GM10266 (cell line): ENCODE results near the gene NAA20.

ENCODE experiments used
- DNase-seq: peaks from one replicate; pipeline ENCODE4 v3.0.0; 2012; ENCODE audit errors: extremely low spot score
- TF ChIP-seq, protein P1 (sequence below): IDR thresholded peaks from 2 replicates; pipeline ENCODE4 v1.5.1; 2012; ENCODE audit warnings: mild to moderate bottlenecking, low read depth; ENCODE audit not compliant: control insufficient read depth, insufficient read depth; ENCODE audit errors: missing control alignments

Gene NAA20

DNA sequence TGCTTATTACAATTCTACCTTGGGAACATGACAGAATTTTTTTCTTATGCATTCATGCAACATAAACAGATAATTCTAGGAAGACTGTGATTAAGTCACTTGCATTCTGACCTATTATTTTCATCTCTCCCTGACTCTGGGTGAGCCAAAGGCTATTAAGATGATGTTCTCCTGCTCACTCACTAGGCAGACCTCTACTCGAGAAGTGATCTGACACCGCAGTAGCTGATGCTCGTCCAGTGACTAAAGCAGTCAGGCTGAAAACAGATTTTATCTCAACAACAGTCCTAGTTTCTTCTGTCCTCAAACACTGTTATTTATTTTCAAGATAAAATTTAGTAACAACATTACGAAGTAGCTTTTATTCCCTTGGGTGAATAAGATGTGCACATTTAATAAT lies 17.3 kb downstream of the NAA20 start:
- no peak for DNase-seq
- TF ChIP-seq, protein P1, sequence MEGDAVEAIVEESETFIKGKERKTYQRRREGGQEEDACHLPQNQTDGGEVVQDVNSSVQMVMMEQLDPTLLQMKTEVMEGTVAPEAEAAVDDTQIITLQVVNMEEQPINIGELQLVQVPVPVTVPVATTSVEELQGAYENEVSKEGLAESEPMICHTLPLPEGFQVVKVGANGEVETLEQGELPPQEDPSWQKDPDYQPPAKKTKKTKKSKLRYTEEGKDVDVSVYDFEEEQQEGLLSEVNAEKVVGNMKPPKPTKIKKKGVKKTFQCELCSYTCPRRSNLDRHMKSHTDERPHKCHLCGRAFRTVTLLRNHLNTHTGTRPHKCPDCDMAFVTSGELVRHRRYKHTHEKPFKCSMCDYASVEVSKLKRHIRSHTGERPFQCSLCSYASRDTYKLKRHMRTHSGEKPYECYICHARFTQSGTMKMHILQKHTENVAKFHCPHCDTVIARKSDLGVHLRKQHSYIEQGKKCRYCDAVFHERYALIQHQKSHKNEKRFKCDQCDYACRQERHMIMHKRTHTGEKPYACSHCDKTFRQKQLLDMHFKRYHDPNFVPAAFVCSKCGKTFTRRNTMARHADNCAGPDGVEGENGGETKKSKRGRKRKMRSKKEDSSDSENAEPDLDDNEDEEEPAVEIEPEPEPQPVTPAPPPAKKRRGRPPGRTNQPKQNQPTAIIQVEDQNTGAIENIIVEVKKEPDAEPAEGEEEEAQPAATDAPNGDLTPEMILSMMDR: no peak

DNA sequence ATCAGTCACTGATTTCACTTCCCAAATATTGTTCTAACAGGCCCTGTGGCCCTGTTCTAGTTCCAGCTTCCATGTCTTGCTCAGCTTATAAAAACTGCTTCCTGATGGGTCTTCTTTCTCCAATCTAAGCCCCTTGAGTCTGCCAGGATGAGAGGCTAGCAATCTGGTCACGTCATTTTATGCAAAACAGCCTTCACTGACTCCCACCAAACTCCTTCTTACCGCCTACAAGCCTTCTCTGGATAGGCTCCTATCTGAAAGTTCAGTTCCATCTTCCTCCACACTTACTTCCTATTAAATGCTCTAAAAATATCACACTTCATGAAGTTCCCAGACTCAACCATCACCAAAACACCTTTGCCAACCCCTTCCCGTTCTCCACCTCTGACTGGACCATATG lies 19.6 kb downstream of the NAA20 start:
- no peak for DNase-seq
- TF ChIP-seq, protein P1: no peak

DNA sequence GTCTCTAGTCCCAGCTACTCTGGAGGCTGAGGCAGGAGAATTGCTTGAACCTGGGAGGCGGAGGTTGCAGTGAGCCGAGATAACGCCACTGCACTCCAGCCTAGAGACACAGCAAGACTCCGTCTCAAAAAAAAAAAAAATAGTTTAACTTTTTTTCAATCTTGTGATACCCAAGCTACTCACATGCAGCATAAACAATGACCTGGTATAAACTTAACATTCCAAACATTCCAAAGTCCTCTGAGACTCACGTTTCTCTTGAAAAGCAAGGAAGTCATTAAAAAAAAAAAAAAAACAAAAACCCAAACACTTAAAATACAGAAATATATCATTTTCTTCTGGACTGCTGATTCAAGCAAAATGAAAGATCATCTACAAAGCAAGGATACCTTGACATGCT lies 20.8 kb downstream of the NAA20 start:
- DNase-seq: no peak
- TF ChIP-seq, protein P1: no peak

DNA sequence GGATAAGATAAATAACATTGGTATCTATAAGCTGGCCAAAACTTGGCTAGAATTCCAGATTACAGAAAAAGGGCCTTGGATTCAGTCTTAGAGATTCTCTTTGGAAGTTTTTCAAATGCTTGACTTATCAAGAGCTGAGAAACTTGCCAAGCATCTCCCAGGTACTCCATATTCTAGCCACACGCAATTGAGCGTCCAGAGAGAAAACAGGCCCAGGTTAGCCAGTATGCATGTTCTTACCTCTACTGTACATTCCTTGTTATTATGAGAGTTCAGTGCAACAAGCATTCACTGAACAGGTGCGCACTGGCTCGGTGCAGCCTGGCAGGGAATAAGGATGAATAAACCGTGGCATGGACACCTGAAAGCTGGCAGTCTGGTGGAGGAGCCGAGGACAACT lies 21.4 kb downstream of the NAA20 start:
- TF ChIP-seq, protein P1: no peak
- no peak for DNase-seq

DNA sequence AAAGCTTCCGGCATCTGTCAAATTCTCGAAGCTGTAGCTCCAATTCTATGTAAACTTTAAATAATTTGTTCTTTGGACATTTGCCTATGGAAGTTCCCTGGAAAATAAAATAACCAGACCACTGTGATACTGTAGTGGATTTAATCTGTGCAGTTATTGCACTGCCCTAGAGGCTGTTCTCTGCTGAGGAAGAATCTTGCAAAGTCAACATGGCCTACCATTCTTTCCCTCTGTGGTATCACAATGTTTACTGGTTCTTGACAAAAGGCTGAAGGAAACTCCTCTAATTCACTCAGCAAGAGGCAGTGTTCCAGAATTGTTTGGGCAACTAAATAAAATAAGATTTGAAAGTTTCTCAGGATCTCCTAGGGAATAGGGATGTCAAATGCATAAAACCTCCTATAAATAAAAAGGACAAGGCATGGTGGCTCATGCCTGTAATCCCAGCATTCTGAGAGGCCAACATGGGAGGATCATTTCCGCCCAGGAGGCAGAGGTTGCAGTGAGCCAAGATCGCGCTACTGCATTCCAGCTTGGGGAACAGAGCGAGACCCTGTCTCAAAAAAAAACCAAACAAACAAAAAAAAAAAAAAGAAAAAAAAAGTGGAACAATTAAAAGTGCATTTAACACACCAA lies 22.7 kb downstream of the NAA20 start:
- TF ChIP-seq, protein P1: no peak
- DNase-seq: no peak

DNA sequence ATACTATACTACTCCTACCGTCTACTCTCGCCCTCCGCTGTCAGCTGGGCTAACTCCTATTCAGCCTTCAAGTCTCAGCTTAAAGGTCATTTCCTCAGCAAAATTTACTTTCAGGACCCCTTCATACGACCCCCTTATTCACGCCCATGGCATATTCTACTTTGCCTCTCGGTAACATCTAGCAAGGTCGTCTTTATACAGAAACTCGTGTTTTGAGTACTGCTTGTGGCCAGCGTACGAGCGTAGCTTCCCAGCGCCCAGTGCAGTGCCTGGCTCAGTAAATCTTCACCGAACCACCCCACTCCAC lies 34.6 kb downstream of the NAA20 start:
- TF ChIP-seq, protein P1: no peak
- DNase-seq: no peak

DNA sequence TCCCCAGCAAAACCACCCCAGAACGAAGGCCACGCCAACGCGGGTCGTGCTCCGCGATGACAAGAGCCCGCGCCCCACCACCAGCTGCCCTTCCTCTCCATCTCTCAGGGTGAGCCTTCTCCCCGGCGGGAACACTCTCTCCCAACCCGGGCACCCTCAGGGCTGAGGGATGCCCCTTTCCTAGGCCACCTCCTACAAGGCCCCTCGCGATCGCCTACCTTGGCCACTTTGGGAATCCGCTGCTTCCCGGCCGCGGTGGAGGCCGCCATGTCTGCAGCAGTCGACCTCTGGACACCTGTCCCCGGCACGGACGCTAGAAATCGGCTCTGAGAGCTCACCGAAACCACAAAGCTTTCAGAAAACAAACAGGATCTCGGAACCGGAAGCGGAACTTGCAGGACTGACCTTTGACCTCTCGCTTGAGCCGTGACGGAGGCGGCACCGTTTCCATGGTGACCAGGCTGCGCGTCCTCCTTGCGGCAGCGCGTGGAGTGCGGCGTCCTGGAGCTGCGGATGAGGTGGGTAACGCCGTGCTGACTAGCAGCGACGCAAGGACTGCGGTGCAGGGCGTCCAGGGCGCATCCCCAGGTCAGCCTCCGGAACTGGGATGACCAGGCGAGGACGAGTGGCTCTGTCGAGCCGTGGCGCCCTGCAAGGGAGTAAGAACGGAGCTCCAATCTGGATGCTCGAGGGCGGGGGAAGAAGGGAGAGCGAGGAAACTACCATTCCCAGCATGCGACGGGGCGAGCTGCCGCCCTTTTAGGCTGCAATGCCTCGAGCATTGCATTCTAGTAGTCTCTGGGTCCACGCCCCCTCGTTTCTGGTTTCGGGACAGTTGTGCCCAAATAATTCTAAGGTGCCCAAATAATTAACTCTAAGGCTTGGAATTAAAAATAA lies 35.2 kb downstream of the NAA20 start, which contains the start of the genes CFAP61 and CRNKL1:
Gene CFAP61 (plus strand): TSS at position 459 of the 897 bp plus-strand sequence. CDS start 4,122 bp downstream, outside the sequence.
Gene CRNKL1 (minus strand): TSS at position 393 of the 897 bp plus-strand sequence. CDS start 124 bp downstream, at position 269.
- TF ChIP-seq, protein P1: no peak
- peak; percentile 87 for DNase-seq
